ENCODE measurements around the gene DDC.

GRCh38 chr7:50564640-50565558 is at the start of gene DDC:
- TF ChIP-seq, protein P1, sequence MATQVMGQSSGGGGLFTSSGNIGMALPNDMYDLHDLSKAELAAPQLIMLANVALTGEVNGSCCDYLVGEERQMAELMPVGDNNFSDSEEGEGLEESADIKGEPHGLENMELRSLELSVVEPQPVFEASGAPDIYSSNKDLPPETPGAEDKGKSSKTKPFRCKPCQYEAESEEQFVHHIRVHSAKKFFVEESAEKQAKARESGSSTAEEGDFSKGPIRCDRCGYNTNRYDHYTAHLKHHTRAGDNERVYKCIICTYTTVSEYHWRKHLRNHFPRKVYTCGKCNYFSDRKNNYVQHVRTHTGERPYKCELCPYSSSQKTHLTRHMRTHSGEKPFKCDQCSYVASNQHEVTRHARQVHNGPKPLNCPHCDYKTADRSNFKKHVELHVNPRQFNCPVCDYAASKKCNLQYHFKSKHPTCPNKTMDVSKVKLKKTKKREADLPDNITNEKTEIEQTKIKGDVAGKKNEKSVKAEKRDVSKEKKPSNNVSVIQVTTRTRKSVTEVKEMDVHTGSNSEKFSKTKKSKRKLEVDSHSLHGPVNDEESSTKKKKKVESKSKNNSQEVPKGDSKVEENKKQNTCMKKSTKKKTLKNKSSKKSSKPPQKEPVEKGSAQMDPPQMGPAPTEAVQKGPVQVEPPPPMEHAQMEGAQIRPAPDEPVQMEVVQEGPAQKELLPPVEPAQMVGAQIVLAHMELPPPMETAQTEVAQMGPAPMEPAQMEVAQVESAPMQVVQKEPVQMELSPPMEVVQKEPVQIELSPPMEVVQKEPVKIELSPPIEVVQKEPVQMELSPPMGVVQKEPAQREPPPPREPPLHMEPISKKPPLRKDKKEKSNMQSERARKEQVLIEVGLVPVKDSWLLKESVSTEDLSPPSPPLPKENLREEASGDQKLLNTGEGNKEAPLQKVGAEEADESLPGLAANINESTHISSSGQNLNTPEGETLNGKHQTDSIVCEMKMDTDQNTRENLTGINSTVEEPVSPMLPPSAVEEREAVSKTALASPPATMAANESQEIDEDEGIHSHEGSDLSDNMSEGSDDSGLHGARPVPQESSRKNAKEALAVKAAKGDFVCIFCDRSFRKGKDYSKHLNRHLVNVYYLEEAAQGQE (IDR thresholded peaks at IDR 0.05; ENCODE audit: low read depth): no peak
- TF ChIP-seq, protein P2, sequence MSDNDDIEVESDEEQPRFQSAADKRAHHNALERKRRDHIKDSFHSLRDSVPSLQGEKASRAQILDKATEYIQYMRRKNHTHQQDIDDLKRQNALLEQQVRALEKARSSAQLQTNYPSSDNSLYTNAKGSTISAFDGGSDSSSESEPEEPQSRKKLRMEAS (IDR thresholded peaks at IDR 0.05): no peak
- TF ChIP-seq TAF1 (IDR thresholded peaks at IDR 0.05; ENCODE audit: low read depth): no peak
- no peak for TF ChIP-seq NFIC (IDR thresholded peaks at IDR 0.05)
- TF ChIP-seq EP300 (IDR thresholded peaks at IDR 0.05; ENCODE audit: borderline replicate concordance): no peak
- no peak for TF ChIP-seq YY1 (IDR thresholded peaks at IDR 0.05; ENCODE audit: low read depth)
- TF ChIP-seq USF1 (IDR thresholded peaks at IDR 0.05): no peak
- TF ChIP-seq TEAD4 (IDR thresholded peaks at IDR 0.05): no peak
- no peak for TF ChIP-seq CREB1 (IDR thresholded peaks at IDR 0.05; ENCODE audit: low read depth)
- TF ChIP-seq ZBTB7A (IDR thresholded peaks at IDR 0.05; ENCODE audit: low read depth): no peak
